Esophagus mucosa (tissue), 1 donor: ENCODE measurements around the gene CRHR1. TPM values are rescaled to one million over a fixed set of nuclear protein-coding genes. Genes with fewer than 3 reads are reported as not detected.

ENCODE experiments used
- ATAC-seq: fragments of 200-7000 bp; cut with Tn5 transposase; one replicate; pipeline ENCODE4 v1.9.1; 2020
- total RNA-seq: library from RNA; stranded (reverse); gene quantifications from one replicate; pipeline ENCODE4 v1.2.4, GENCODE V29; 2023
- donor health status: DM: yes; HTN: yes; CAD: no.

The CRHR1 gene
- total RNA-seq, 1 donor from 2014 or later, result 0.40 TPM

GRCh38 chr17:45759761-45760160 is 24.4 kb upstream of the CRHR1 start:
- no peak for ATAC-seq

GRCh38 chr17:45761957-45762565 is 22.1 kb upstream of the CRHR1 start:
- no peak for ATAC-seq

GRCh38 chr17:45763182-45763581 is 20.9 kb upstream of the CRHR1 start:
- no peak for ATAC-seq

- ATAC-seq, result no peak
Measured at GRCh38 chr17:45764479-45764878, 19.6 kb upstream of the CRHR1 start.

GRCh38 chr17:45768000-45768399 is 16.1 kb upstream of the CRHR1 start:
- ATAC-seq, result no peak

GRCh38 chr17:45770632-45771270 is 13.4 kb upstream of the CRHR1 start:
- ATAC-seq, result no peak

- ATAC-seq, result no peak
Measured at GRCh38 chr17:45771271-45771959, 12.7 kb upstream of the CRHR1 start.

GRCh38 chr17:45775148-45775547 is 9.0 kb upstream of the CRHR1 start:
- ATAC-seq, result no peak

GRCh38 chr17:45775576-45776011 is 8.5 kb upstream of the CRHR1 start:
- ATAC-seq, result no peak

- ATAC-seq, result no peak
Measured at GRCh38 chr17:45776896-45777295, 7.2 kb upstream of the CRHR1 start.

GRCh38 chr17:45777388-45777787 is 6.7 kb upstream of the CRHR1 start:
- ATAC-seq, result no peak

- ATAC-seq, result no peak
Measured at GRCh38 chr17:45780921-45781320, 3.2 kb upstream of the CRHR1 start.

- ATAC-seq, result no peak
Measured at GRCh38 chr17:45782889-45783592, 1.1 kb upstream of the CRHR1 start.

GRCh38 chr17:45783593-45784292 is 377 bp upstream of the CRHR1 start:
- peak; percentile 5 for ATAC-seq

GRCh38 chr17:45784741-45785479 is 790 bp downstream of the CRHR1 start:
- peak; percentile 31 for ATAC-seq

GRCh38 chr17:45785480-45786193 is 1.5 kb downstream of the CRHR1 start:
- ATAC-seq, result no peak

GRCh38 chr17:45786349-45786748 is 2.2 kb downstream of the CRHR1 start:
- ATAC-seq, result no peak

- no peak for ATAC-seq
Measured at GRCh38 chr17:45787044-45787443, 2.9 kb downstream of the CRHR1 start.

GRCh38 chr17:45787656-45788055 is 3.5 kb downstream of the CRHR1 start:
- ATAC-seq, result no peak

- no peak for ATAC-seq
Measured at GRCh38 chr17:45788057-45788456, 3.9 kb downstream of the CRHR1 start.

- ATAC-seq, result no peak
Measured at GRCh38 chr17:45789874-45790273, 5.8 kb downstream of the CRHR1 start.
